ENCODE measurements around the gene KCNQ1. TPM values are rescaled to one million over a fixed set of nuclear protein-coding genes. Genes with fewer than 3 reads are reported as not detected.

Gene KCNQ1
- total RNA-seq, 1 experiment from 2014 or later, result 2.3 TPM

DNA sequence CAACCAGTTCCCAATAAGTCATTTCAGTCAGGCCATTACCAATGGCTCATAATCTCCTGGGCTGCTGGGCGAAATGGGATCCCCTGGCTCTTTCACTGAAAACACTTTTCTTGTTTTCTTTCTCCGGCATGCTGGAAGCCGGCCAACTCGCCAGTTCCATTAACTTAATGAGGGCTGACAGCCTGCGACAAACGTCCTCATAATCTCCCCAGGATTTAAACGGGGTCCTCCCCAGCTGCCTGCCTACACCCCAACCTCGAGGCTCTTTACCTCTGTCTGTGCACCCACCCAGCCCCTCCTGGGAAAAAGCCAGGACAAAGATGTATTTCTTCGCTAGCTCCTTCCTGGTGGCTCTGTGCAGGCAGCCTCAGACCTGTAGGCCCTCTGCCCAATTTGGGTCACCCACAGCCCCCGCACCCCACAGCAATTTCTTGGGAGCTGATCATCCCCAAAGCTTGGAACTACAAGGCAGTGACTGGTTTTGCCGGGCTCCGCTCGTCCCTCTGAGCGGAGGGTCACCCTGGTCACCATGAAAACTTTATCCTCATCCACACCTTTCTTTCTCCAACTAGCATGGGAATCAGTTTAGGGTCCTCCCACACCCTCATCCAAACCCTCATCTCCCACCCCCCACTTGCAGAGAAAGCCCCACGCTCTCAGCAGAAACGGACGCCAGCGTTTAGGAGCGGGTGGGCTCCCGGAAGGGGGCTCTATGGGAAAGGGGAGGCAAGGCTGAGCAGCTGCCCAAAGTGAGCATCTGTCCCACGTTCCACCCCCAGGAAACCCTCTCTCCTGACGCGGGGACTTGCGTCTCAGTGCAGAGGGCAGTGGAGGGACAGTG, 306.1 kb downstream of the KCNQ1 start:
- DNase-seq, result no peak
- H2AK5ac ChIP-seq (ENCODE audit: insufficient read length, low read length), result no peak overlapping the region
- Mint-ChIP-seq H3K27ac (no peak overlapping the region), H3K4me1 (peaks cover 0 to 9% of the 10 kb centered on the region in 2 experiments; a peak in 1 of 4 replicates), H3K4me3 (no peak overlapping the region), H3K9me3 (peaks cover 4 to 14% of the 10 kb centered on the region in 2 experiments; a peak in 4 of 5 replicates), H3K36me3 (ENCODE audit: insufficient read depth in 1 of 3, low read depth in 3 of 3) (0 out of 7 replicates have a peak, but pooled peaks cover 0 to 3% (median 0%) of the 10 kb centered on the region in 3 experiments), H3K27me3 (ENCODE audit: low read depth) (peaks cover 93% of the 10 kb centered on the region)
- no peaks in the 10 kb centered on the region for H3K4me1 ChIP-seq (ENCODE audit: insufficient read depth, low read length)
- no peaks in the 10 kb centered on the region for H3K79me2 ChIP-seq (ENCODE audit: insufficient read depth, low read length)
- H3K9ac ChIP-seq (ENCODE audit: extremely low read depth, insufficient read length, low read length), result no peak overlapping the region
- H3K56ac ChIP-seq (ENCODE audit: insufficient read length, low read depth, low read length), result no peak overlapping the region
- H2BK120ac ChIP-seq (ENCODE audit: low read depth, low read length, poor library complexity, severe bottlenecking), result no peak overlapping the region
- no peak overlapping the region for H3K23ac ChIP-seq (ENCODE audit: insufficient read length, low read depth, low read length)
- no peak overlapping the region for H4K91ac ChIP-seq (ENCODE audit: insufficient read length, low read depth, low read length)
- H2BK12ac ChIP-seq (ENCODE audit: insufficient read length, low read depth, low read length), result no peak overlapping the region
- H3K14ac ChIP-seq (ENCODE audit: insufficient read depth, low read length), result no peak overlapping the region
- no peak overlapping the region for H2BK20ac ChIP-seq (ENCODE audit: low read depth, low read length, poor library complexity, severe bottlenecking)
- H3K18ac ChIP-seq (ENCODE audit: insufficient read length, low read depth, low read length), result no peak overlapping the region
- TF ChIP-seq, protein P1, sequence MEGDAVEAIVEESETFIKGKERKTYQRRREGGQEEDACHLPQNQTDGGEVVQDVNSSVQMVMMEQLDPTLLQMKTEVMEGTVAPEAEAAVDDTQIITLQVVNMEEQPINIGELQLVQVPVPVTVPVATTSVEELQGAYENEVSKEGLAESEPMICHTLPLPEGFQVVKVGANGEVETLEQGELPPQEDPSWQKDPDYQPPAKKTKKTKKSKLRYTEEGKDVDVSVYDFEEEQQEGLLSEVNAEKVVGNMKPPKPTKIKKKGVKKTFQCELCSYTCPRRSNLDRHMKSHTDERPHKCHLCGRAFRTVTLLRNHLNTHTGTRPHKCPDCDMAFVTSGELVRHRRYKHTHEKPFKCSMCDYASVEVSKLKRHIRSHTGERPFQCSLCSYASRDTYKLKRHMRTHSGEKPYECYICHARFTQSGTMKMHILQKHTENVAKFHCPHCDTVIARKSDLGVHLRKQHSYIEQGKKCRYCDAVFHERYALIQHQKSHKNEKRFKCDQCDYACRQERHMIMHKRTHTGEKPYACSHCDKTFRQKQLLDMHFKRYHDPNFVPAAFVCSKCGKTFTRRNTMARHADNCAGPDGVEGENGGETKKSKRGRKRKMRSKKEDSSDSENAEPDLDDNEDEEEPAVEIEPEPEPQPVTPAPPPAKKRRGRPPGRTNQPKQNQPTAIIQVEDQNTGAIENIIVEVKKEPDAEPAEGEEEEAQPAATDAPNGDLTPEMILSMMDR (conservative IDR thresholded peaks at IDR 0.05), result no peak
- peaks cover 6% of the 10 kb centered on the region; the same call in 1 of the 2 replicates for H3K27me3 ChIP-seq (ENCODE audit: insufficient read depth, low read length)
- H4K8ac ChIP-seq (replicated peaks; ENCODE audit: insufficient read length, low read depth, low read length), result no peak overlapping the region
- no peak overlapping the region for H3K4me2 ChIP-seq (ENCODE audit: insufficient read depth, insufficient read length, low read length)
- H4K20me1 ChIP-seq (ENCODE audit: control insufficient read depth, insufficient read depth, insufficient read length), result no peaks in the 10 kb centered on the region
- H3K27ac ChIP-seq (ENCODE audit: insufficient read length, low read depth, low read length), result no peak overlapping the region
- no peak overlapping the region for H3K4ac ChIP-seq (ENCODE audit: low read depth, low read length)
- no peak overlapping the region for H2BK15ac ChIP-seq (ENCODE audit: low read depth, low read length)
- H3T11ph ChIP-seq (ENCODE audit: low read length), result no peak overlapping the region
- no peak overlapping the region for H2AFZ ChIP-seq (ENCODE audit: low read length)
- H2BK5ac ChIP-seq (ENCODE audit: insufficient read length, low read length), result no peak overlapping the region
- H3K23me2 ChIP-seq (ENCODE audit: insufficient read length, low read depth, low read length, poor library complexity, severe bottlenecking), result no peaks in the 10 kb centered on the region
- H3K79me1 ChIP-seq (ENCODE audit: insufficient read depth, low read depth, low read length, poor library complexity, severe bottlenecking), result no peaks in the 10 kb centered on the region
- no CpG with 5 or more reads among the region's 24 CpGs for WGBS (ENCODE audit: extremely low coverage, insufficient read length, low lambda C conversion rate)
- H3K9me3 ChIP-seq (ENCODE audit: control insufficient read depth, low read depth, low read length), result no peaks in the 10 kb centered on the region
- H4K5ac ChIP-seq (ENCODE audit: insufficient read length, low read depth, low read length), result no peak overlapping the region

All from H9 (cell line).